ENCODE results near the gene LSP1.
"Not testable (repeated sequence)": the region's sequence is repeated elsewhere in the genome, so short reads cannot be mapped to it uniquely, and the experiment has no call there.

Gene LSP1

DNA sequence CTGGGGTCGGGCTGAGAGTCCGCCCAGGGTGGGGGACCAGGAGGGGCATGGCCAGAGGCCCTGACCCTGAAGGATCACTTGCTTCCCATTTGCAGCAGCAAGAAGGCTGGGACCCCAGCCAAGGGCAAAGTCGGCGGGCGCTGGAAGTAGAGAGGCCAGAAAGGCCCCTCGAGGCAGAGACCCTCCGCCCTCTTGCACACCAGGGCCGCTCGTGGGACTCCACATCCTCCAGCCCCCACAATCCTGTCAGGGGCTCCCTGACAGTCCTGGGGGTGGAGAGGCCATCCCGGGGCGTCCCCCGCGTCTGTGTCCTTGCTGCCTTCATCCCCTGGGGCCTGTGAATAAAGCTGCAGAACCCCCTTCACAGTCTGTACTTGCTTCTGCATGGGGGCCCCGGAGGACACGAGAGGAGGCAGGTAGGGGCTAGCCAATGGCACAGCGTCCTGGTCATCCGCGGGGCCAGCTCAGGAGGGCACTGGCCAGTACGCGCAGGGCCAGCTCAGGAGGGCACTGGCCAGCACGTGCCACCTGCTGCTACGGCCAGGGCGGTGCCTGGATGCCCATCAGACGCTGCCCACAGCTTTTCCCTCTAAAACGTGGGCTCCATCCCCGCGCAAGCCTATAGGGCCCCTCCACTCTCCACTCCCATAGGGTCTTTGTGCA lies 85.6 kb downstream of the LSP1 start:
- no peak for DNase-seq (ENCODE audit: low read depth in 4 of 4, low spot score in 1 of 4)

- no peak for DNase-seq (ENCODE audit: low read depth in 4 of 4, low spot score in 1 of 4)
Observed at GRCh38 chr11:1939006-1939625, 86.2 kb downstream of the LSP1 start.

DNA sequence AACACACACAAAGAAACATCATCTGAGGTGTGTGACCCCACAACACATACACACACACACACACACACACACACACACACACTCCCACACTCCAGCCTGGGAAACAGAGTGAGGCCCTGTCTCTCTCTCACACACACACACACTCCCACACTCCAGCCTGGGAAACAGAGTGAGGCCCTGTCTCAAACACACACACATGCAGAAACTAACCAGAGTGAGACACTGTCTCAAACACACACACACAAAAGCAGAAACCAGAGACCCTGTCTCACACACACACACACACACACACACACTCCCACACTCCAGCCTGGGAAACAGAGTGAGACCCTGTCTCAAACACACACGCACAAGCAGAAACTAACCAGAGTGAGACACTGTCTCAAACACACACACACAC lies 86.9 kb downstream of the LSP1 start:
- not testable (repeated sequence) for DNase-seq (ENCODE audit: low read depth in 4 of 4, low spot score in 1 of 4)

Measured in stimulated activated CD4-positive, alpha-beta T cell treated with anti-CD3 and anti-CD28 coated beads, Interleukin-1b, Interleukin-23, amount 100 ng/mL, for 24 hours (primary cell).